GM12891 (cell line): ENCODE data around the gene CEMIP.

Experiments
- POLR2A ChIP-seq: IDR thresholded peaks from 2 replicates; pipeline ENCODE4 v1.6.1; 2011; ENCODE audit warnings: low read depth, low read length, control low read depth
- POLR2AphosphoS5 ChIP-seq: IDR thresholded peaks from 2 replicates; pipeline ENCODE4 v1.6.1; 2011; ENCODE audit warnings: low read depth, low read length, control low read depth
- SPI1 ChIP-seq: IDR thresholded peaks from 2 replicates; pipeline ENCODE4 v1.6.1; 2011; ENCODE audit warnings: low read depth, low read length, control low read depth
- TAF1 ChIP-seq: IDR thresholded peaks from 2 replicates; pipeline ENCODE4 v1.6.1; 2011; ENCODE audit warnings: low read depth, low read length, control low read depth

GRCh38 chr15:80978685-80979329, 199.6 kb downstream of the CEMIP start:
- TF ChIP-seq TAF1 (no peak), SPI1 (no peak), POLR2A (no peak), POLR2AphosphoS5 (no peak)
